ENCODE data around the gene USE1. TPM values are rescaled to one million over a fixed set of nuclear protein-coding genes. Genes with fewer than 3 reads are reported as not detected.

The USE1 gene
- polyA plus RNA-seq, 3 donors = 41.1 to 61.7 (median 45.7) TPM

DNA sequence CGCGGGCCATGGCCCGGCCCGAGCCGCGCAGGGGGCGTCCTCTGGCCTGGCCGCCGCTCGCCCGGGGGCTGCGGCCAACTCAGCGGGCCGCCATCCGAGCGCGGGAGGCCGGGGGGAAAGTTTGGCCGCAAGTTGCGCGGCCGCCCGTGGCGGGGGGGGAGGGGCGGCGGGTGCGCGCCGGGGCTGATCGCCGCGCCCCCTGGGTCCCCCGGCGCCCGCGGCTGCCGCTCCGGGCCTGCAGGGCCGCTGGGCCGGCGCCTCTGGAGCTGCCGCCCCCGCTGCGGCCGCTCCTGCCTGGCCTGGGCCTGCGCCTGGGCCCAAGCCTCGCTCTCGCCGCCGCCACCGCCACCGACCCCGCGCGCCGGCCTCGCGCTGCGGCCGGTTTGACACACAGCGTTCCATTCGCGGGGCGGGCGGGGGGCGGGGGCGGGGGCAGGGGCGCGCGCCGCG is 30.4 kb downstream of the USE1 start, which contains the start of gene NR2F6:
TSS of gene NR2F6 (minus strand) at position 385 of the 450 bp plus-strand sequence. CDS start 699 bp downstream, outside the sequence.
- no peak within 1 kb of the TSS for H3K27ac ChIP-seq (ENCODE audit: low read depth, low read length)
- WGBS, 3 donors = 0 to 2% (median 1%) methylated on average over 12 to 57 of the region's 72 CpGs

DNA sequence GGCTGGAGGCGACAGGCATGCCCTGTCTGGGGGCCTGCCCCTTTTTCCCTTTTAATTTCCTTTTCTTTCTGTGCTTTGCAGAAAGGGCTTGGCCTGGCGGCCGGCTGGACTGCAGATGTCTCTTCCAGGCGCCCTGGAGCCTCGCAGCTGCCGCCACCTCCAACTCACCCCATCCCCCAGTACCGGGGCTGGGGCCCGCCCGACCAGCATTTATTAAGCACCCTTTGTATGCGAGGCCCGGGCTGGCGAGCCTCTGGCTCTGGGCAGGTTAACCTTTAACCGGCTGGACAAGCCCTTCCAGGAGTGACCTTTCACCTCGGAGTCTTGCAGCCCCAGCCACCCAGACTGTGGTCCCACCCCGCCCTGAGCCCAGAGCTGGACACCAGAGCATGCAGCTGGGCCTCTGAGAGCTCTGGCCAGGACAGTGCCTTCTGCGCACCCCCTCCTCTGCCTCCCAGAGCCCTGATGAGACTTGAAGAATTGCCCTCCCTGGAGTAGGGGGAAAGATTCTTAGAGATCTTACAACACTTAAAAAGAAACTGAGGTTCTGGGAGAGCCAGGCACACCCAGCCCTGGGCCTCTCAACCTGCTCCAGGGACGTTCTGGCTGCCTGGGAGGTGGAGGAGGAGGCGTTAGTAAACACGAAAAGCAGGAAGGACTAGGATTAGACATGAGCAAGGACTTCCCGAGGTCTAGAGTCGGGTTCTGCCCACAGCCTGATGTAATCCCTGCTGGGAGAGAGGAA is 31.7 kb downstream of the USE1 start:
- no peak overlapping the region for H3K27ac ChIP-seq (ENCODE audit: low read depth, low read length)
- WGBS, 3 donors = 8 to 15% (median 10%) methylated on average over 21 of the region's 21 CpGs

DNA sequence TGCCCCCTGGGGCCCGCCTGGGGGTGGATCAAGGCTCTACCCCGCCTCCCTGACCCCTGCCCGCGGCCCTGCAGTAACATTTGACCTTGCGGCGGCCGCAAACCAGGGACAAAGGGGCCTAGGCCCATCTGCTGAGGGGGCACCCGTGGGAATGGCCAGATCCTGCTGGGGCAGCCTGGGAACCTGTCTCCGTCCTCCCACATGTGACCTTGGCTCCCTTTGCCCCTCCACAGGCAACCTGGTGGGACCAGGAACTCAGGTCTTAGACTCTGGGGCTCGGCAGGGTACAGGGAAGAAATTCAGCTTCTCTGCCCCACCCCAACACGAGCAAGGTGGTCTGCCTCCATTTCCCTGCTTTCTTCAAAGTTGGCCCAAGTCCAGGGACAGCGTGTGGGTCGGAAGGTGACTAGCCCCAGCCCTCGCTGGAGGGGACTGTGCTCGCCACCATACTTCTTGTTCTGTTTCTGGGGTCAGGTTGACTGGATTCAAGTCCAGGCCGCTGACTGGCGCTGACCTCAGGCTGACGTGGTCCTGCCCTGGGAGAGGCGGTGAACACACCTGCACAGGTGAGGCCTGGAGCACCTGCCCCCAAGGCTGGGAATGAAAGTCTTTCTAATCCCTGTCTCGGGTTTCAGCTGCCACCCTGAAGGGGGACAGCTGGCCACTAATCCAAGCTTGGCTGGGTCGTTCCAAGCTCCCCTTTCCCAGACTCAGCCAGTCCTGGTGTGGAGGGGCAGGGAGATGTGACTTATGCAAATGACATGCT is 33.0 kb downstream of the USE1 start:
- WGBS, 3 donors = 29 to 74% (median 63%) methylated on average over 21 of the region's 21 CpGs

DNA sequence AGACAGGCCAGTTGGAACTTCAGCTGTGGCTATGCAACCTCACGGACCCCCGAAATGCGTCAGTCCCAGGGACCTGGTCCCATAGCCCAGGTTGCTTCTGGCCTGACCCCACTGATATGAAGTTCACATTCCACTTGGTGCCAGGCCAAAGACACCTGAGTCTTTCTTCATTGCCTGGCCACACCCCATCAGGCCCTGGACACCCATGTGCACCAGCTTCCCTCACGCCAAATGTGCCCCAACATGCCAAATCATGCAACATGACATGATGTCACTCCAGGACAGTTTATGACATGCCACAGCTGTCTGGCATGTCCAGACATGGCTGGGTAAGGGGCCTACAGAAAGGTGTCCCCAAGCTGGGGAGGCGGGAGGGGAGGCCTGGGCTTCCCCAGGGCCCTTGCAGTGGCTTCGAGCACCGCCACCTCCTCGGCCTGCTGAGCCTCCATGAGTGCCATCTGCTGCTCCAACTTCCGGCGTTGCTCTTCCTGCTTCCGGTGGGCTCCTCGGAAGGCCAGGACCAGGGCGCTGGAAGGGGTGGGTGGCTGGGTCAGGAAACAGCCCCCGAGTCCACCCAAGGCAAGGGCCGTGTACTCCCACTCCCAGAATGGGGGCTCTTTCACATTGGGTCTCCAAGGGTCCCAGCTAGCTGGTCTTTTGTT is 34.9 kb downstream of the USE1 start:
- 68 to 94% (median 82%) methylated on average over 15 of the region's 15 CpGs for WGBS, 3 donors

More for the DNA sequence above, 33.0 kb downstream of the USE1 start:
- no peak overlapping the region for H3K27ac ChIP-seq (ENCODE audit: low read depth, low read length)

DNA sequence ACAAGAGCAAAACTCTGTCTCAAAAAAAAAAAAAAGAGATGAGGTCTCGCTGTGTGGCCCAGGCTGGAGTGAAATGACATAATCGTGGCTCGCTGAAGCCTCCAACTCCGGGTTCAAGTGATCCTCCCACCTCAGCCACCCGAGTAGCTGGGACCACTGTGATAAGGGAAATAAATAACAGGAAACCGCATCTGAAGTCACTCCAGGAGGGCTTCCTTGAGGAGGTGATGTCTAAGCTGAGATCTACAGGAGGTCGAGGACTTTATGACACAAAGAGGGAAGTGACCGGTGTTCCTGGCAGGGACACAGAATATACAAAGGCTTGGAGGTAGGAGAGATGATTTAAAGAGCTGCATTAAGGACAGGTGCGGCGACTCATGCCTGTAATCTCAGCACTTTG is 39.5 kb downstream of the USE1 start:
- 82 to 89% (median 82%) methylated on average over 10 of the region's 10 CpGs for WGBS, 3 donors

More for the DNA sequence above, 34.9 kb downstream of the USE1 start:
- no peak overlapping the region for H3K27ac ChIP-seq (ENCODE audit: low read depth, low read length)

DNA sequence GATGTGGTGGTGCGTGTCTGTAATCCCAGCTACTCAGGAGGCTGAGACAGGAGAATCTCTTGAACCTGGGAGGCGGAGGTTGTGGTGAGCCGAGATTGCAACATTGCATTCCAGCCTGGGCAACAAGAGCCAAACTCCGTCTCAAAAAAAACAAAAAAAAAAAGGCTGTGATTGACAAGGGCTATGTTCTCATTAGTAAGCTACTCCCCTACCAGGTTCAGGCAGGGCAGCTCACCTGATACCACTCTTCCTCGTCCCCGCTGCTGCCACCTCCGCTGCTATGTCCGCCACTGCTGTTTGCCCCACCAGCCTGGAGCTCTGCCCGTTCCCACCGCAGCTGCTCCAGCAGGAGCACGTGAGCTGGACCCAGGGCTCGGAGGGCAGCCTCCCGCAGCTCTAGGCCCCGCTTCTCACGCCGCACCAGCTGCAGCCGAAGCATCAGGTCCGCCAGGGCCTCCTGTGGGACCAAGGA is 40.0 kb downstream of the USE1 start:
- 57 to 79% (median 76%) methylated on average over 18 of the region's 18 CpGs for WGBS, 3 donors
- H3K27ac ChIP-seq (ENCODE audit: low read depth, low read length) = no peak overlapping the region

More for the DNA sequence above, 39.5 kb downstream of the USE1 start:
- H3K27ac ChIP-seq (ENCODE audit: low read depth, low read length) = no peak overlapping the region

DNA sequence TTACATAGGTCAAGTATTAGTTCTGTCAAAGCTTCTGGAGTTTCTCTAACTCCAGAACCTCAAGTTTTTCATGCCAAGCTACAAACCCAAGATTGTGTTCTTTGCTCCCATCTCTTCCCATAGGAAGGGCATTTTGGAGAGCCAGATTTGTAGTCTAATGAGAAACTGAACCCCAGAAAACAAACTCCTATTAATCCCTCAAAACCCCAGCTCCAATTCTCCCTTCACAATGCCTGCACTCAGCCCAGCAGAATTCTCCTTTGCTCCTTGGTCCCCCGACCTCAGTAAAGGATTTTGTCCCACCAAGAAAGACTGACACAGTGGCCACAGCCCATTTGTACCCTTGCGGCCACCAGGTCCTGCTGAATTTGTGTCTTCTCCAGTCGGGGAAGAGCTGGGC is 41.0 kb downstream of the USE1 start:
- H3K27ac ChIP-seq (ENCODE audit: low read depth, low read length) = no peak overlapping the region

DNA sequence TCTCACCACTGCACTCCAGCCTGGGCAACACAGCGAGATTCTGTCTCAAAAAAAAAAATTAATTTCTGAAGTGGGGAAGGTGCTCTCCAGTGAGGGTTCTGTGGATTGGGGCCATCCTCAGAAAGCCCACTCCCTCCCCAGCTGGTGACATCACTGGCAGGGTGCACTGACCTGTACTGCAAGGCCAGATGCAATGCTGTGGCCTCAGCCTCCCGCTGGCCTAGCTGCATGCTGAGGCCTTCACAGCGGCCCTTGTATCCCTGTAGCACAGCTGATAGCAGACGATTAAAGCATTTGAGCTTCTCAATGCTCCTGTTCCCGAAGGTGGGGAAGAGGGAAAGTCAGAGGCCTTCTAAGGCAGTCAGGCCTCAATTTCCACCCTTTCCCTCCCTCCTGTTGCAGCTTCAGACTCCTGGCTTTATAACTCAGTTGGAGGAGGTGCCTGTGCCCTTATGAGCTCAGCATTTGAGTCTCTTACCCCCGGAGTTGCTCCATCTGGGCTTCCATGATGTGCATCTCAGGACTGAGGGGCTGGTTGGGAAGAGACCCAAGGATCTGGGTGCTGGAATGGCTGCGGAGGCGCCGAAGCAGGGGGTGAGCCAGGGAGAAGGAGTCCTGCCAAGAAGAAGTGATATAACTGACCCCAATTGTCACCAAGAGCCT is 44.1 kb downstream of the USE1 start:
- 79 to 92% (median 91%) methylated on average over 9 of the region's 9 CpGs for WGBS, 3 donors
- no peak overlapping the region for H3K27ac ChIP-seq (ENCODE audit: low read depth, low read length)

More for the DNA sequence above, 41.0 kb downstream of the USE1 start:
- 78 to 87% (median 81%) methylated on average over 3 of the region's 3 CpGs for WGBS, 3 donors

DNA sequence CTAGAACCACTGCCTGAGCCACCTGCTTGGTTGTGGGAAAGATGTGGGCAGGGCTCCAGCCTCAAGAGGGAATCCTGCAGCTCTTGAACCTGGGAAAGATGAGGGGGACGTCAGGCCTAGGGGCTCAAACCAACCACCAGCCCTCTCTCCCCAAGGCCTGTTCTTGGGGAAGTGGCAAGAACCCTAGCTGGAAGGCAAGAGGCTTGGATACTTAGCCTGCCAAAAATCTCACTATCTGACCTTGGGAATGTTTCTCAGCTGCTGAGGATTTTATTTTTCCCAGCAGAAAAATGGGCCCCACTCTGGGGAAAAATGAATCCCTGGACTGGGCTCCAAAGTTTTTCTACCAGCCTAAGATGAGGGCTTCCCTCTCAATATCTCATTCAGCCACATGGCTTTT is 44.8 kb downstream of the USE1 start:
- WGBS, 3 donors = 56 to 95% (median 71%) methylated on average over 1 of the region's 1 CpG
- no peak overlapping the region for H3K27ac ChIP-seq (ENCODE audit: low read depth, low read length)

DNA sequence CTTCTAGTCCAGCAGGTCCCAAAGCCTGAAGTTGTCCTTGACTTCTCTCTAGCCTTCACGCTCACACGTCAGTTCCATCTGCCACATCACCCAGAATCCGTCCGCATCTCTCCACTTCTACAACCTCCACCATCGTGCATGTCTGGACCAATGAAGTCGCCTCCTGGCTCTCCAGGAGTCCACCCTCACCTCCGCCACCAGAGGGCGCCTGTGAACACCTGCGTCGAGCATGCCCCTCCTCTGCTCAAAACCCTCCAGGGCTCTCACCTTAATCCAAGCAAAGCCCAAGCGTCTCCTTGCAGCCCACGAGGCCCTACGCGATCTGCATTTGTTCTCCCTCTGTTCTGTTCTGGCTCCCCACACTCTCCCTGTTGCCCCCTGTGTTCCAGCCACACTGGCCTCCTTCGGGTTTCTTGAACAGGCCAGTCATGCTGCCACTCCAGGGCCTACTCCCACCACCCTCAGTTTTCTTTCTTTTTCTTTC is 45.7 kb downstream of the USE1 start:
- WGBS, 3 donors = 17 to 32% (median 24%) methylated on average over 15 of the region's 15 CpGs
- H3K27ac ChIP-seq (ENCODE audit: low read depth, low read length) = no peak overlapping the region

DNA sequence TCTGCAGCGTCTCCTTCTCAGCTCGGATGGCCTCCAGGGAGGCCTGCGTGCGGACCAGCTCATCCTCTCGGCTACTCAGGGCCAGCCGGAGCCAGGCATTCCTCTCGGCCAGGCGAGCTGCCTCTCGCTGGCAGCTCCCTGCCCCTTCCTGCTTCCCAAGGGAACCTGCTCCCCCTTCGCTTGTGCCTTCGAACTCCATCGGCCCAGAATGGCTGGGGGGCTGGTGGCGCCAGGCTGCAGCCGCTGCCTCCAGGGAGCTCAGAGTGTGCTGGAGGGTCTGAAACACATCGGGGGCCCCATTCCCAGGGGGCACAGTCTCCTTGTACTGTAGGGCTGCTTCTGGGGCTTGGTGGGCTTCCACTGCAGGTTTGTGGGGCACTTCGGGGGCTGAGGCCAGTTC is 47.4 kb downstream of the USE1 start:
- H3K27ac ChIP-seq (ENCODE audit: low read depth, low read length) = no peak overlapping the region
- 60 to 70% (median 64%) methylated on average over 16 of the region's 16 CpGs for WGBS, 3 donors

DNA sequence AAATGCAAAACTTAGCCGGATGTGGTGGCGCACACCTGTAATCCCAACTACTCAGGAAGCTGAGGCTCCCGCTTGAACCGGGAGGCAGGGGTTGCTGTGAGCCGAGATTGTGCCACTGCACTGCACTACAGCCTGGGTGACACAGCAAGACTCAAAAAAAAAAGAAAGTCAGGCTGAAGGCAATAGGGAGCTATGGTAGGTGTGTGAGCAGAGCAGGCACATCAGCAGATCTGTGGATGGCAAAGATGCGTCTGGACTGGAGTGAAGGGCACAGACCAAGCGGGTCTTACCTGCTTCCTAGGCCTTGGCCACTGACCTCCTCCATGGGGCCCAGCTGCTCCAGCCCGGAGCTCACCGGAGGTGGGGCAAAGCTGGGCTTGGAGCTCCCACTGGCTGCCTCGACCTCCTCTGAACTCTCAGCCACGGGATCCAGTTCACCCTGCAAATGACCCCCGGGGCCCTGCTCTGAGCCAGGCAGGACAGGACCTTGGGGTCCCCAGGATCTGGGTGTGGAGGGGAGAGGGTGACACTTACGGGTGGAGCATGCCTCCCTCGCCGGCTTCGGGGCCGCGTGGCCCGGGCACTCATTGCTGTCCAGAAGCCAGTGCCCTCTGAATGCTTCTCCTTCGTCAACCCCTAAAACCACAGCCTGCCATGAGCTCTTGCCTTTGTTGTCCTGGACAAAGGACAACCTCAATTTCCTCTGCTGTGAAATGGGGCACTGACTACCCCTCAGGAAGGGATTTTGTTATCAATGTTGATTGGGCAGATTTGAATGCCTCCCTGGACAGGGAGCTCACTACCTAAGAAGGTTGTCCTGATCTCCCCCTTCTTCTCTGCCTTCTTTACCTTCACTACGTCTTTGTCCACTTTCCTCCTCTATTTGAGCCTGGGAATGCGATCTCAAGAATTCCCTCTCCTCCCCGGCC is 48.8 kb downstream of the USE1 start:
- 70 to 78% (median 71%) methylated on average over 23 of the region's 23 CpGs for WGBS, 3 donors

DNA sequence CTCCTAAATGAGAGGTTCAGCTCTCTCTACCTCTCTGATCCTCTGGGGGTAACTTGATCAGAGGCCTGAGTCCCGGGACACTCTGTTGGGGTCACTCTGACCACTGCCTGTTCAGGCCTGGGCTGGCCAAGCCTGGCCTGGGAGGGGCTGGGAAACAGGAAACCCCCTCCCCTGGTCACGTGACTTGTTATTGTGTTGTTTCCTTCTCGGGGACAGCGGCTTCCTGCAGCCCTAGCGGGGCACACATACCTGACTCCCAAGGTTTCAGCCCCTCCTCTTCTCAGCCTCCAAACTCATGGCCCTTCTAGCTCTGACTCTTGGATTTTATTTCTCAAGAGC is 49.5 kb downstream of the USE1 start, which contains the start of gene USHBP1:
TSS of gene USHBP1 (minus strand) at position 105 of the 339 bp plus-strand sequence. CDS start 446 bp downstream, outside the sequence.
- H3K27ac ChIP-seq (ENCODE audit: low read depth, low read length) = no peak within 1 kb of the TSS
- 33 to 65% (median 43%) methylated on average over 5 of the region's 5 CpGs for WGBS, 3 donors

More for the DNA sequence above, 48.8 kb downstream of the USE1 start:
- no peak overlapping the region for H3K27ac ChIP-seq (ENCODE audit: low read depth, low read length)

DNA sequence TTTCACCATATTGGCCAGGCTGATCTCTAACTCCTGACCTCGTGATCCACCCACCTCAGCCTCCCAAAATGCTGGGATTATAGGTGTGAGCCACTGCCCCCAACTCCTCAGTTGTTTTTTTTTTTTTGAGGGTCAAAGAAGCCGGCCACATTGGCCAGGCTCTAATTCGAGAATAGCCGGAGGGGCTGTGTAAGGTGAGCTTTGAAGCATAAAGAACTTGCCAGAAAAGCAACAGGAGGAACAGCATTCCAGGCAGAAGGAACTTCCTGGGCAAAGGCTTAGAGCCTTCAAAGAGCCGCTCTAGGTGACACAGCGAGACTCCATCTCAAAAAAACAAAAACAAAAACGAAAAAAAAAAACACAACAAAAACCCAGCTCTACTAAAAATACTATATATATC is 50.9 kb downstream of the USE1 start:
- H3K27ac ChIP-seq (ENCODE audit: low read depth, low read length) = no peak overlapping the region
- WGBS, 3 donors = 91 to 93% (median 92%) methylated on average over 7 of the region's 7 CpGs

DNA sequence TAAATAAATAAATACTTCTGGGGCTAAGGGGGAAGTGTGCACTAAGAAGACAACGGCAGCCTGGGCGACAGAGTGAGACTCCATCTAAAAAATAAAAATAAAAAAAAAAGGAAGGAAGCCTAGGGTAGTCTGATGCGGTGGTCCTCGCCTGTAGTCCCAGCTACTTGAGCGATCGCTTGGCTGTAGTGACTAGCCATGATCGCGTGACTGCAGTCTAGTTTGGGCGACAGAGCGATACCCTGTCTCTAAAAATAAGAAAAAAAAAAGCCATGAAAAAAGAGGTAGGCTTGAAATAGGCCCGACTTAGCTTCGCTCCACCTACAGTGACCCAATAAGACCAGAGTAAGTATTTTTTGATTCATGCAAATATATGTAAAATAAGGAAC is 51.4 kb downstream of the USE1 start:
- H3K27ac ChIP-seq (ENCODE audit: low read depth, low read length) = no peak overlapping the region
- 49 to 74% (median 57%) methylated on average over 12 of the region's 12 CpGs for WGBS, 3 donors

DNA sequence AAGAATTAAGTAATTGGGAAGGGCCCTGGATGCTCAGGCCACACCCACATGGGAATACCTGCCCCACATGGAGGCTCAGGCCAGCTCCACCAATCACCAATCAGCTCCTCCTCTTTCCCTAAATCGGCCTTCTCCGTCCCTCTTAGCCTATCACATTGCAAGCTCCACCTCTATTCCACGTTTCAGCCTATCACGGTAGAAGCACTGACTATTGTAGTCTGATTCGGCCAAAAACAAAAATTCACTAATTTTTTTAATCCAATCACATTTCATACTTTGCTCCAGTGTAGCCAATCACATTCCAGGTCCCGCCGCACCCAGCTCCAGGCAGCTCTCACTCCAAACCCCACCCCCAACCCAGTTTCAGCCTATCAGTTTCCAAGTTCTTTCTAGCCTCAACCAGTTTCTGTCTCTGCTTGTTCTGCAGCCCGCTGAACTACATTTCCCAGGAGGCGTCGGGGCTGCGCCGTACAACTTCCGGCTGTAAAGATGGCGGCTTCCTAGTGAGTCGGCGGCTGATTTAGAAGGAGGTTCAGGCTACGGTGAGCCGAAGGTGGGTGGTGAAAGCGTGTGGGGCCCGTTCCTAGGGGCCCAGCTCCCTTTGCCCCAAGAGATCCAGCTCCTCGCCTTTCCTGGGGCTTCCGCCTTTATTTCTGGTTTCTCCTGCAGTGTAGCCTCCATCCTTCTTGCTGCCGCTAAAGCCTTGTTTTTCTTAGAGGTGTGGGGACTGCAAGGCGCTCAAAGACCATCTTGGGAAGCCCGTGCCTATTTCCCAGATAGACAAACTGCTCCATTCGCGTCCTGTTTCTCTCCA is 52.0 kb downstream of the USE1 start, which contains the start of gene BABAM1:
TSS of gene BABAM1 (plus strand) at position 469 of the 814 bp plus-strand sequence. CDS start 1,364 bp downstream, outside the sequence.
- H3K27ac ChIP-seq (ENCODE audit: low read depth, low read length) = no peak within 1 kb of the TSS
- 0% methylated on average over 27 of the region's 27 CpGs for WGBS, 3 donors
